ENCODE data around the gene TPD52L2. TPM values are rescaled to one million over a fixed set of nuclear protein-coding genes. Genes with fewer than 3 reads are reported as not detected.

Gene TPD52L2
- 76.8 TPM for polyA plus RNA-seq (ENCODE audit: insufficient read length)

DNA sequence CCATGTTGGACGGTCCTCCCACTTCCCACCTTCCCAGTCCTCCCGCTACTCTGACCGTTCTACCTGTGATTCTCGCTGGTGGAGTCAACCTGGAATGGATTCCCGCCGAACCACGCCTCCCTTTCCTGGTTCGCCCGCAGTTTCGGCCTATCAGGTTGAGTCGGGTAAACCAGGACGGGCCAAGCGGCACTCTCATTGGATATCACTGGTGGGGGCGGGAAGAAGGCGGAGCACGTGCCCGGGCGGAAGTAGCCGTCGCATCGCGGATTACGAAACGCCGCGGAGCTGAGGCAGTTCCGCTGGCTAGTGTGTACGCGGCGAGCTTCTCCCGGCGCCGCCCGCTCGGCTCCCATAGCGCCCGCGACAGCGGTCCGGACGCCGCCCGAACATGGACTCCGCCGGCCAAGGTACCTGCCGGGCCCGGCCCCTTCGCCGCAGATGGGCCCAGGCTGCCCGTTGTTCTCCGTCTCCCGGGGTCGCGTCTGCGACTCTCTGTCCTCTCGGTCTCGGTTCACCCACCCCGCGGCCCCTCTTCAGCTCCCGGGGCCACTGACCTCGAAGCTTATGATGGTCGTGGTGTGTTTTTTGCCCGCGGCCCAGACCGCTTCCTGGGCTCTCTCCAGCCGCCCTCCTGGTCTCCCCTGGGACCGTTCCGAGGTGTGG lies at the start of gene TPD52L2:
TSS of gene TPD52L2 (plus strand) at position 293 of the 663 bp plus-strand sequence. CDS start at position 389, 96 bp downstream.
- DNase-seq (ENCODE audit: low read depth), result peak; percentile 94

DNA sequence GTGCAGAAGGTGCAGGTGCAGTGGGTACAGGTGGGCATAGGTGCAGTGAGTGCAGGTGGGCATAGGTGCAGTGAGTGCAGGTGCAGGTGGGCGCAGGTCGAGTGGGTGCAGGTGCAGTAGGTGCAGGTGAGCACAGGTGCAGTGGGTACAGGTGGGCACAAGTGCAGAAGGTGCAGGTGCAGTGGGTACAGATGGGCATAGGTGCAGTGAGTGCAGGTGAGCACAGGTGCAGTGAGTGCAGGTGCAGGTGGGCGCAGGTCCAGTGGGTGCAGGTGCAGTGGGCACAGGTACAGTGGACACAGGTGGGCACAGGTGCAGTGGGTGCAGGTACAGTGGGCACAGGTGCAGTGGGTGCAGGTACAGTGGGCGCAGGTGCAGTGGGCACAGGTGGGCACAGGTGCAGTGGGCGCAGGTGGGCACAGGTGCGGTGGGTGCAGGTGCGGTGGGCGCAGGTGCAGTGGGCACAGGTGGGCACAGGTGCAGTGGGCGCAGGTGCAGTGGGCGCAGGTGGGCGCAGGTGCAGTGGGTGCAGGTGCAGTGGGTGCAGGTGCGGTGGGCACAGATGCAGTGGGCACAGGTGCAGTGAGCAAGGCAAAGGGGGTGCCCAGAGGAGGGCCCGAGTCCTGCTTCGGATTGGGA lies 49.3 kb upstream of the TPD52L2 start:
- no peak for DNase-seq (ENCODE audit: low read depth)

DNA sequence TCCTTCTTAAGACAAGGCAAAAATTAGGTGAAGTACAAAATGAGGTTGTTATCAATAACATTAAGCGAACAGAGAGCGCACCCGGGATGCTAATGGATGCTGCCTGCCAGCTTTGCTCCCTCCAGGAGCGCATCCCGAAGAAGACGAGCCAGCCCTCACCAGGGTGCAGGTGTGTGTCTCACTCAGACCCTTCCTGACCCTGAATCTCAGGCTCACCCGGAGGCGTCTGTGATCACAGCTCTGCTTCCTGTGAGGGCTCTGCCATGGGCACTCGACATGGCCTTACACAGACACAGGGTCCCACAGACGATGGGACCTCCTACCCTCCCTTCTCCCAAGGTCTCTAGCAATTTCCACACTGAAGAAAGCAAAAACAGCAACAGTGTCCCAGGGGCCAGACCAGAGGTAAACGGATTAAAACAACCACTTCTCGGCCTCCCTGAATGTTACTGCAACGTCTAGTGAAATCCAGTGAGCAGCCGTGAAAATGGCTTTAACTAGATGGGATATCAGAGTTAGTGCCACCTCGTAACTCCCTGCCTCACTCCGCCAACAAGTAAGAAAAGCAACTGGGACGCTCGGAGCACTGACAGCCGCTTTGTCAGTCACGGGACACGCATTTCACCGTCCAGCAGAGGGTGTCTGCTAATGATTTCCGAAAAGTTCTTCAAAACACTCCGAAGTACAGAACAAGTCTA lies 45.7 kb upstream of the TPD52L2 start:
- DNase-seq (ENCODE audit: low read depth), result no peak

DNA sequence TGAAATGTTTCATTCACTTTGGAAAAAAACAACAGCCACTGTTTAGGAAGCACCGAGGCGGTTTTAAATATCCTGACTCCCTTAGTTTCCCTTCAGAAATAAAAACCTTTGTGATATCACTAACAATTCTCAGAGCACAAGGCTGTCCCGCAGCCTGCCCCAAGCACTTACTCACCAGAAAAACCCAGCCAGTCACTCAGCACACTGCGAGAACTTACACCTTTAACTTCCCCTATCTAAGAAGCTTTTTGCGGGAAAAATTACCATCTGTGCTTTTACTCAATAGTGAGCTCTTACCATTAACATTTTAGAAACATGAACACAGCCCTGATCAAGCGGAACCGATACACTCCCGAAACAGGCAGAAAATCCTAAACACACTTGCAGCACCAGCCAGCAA lies 43.3 kb upstream of the TPD52L2 start:
- no peak for DNase-seq (ENCODE audit: low read depth)

DNA sequence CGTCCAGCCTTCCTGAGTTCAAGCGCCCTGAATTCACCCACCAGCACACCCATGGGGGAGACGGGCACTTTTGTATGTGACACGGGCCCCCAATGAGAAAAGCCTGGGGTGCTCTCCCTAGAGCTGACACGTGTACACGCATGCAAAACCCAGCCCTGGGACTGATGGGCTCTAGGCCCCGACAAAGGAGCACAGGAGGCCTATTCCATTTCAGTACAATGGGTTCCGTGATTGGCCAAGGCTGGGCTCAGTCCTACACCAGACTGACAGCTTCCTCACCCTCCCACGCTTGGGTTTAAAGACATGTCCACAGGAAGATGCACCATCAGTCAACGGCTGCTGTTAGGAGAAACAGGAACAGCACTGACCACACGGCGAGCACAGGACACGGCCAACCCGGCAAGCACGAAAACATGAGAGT lies 42.8 kb upstream of the TPD52L2 start:
- DNase-seq (ENCODE audit: low read depth), result no peak

DNA sequence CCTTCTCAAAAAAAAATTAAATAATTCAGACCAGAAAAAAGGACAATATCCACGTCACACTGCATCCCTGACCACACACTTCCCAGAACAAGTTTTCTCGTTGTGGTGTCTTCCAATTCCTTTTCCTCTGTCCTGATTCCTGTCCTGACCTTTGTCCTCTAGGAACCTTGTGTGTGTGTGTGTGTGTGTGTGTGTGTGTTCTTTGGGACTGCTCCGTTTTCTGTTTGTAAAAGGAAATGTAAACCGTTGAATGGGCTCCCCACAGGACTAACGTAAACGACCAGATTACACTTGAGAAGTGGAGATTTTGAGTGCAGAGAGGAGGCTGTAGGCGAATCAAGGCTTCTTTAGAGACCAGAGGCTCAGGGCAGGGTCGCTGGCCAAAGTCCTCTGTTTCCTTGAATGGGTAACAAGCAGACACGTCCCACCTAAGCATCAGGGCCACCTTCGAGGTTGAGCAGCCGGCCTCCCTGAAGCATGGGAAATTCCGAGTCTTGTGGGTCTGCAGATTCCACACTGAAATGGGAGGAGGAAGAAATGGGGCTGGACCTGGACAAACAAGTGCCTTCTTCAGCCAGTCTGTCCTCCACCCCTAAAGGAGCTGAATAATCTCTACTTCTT lies 41.3 kb upstream of the TPD52L2 start:
- no peak for DNase-seq (ENCODE audit: low read depth)

DNA sequence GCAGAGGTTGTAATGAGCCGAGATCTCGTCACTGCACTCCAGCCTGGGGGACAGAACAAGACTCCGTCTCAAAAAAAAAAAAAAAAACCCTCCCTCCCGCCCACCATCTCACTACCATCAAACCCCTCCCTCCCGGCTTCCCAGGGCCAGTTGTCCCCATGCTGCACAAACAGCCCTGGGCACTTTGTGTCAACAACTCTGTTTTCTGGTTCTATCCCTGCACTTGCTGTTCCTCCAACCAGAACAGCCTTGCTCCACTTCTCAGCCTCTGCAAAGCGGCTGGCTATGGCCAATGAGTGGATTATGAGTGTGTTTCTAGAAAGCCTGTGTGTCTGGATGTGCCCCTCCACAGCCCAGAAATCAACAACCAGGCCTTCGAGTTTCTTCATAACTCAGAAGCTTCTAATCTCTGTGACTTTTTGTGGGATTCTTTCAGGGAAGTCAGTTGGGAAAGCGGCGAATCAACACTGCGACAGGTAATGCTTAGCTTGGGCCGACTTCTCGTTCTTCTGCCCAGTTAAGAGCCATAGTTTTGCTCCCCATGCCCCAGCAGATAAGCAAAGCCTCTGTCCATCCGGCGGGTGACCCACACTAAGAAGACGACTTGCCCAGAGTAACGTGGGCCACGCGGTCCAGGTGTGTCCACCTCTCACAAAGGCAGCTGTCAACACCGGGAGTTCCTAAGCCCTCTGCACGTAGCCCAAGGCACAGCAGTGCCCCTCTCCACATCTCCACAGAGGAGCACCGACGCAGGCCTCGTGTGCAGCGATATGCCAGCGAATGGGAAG lies 39.5 kb upstream of the TPD52L2 start:
- no peak for DNase-seq (ENCODE audit: low read depth)

DNA sequence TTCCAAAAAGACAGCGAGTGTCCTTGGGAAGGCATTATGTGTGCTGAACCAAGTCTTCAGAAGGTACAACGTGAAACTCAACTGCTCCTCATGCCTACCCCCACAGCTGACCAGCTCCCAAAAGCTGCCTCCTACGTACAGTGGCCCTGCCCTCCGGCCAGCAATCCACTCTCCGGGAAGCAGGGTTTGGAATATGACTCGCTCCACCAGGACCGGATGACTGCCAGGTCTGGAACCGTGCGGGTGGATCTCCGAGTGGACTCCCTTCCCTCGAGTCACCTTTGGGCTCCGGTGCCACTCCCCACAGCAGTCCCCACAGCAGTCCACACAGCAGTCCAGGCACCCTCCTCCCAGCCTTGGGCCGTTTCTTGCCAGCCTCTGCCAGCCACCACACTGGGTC lies 38.3 kb upstream of the TPD52L2 start:
- no peak for DNase-seq (ENCODE audit: low read depth)

DNA sequence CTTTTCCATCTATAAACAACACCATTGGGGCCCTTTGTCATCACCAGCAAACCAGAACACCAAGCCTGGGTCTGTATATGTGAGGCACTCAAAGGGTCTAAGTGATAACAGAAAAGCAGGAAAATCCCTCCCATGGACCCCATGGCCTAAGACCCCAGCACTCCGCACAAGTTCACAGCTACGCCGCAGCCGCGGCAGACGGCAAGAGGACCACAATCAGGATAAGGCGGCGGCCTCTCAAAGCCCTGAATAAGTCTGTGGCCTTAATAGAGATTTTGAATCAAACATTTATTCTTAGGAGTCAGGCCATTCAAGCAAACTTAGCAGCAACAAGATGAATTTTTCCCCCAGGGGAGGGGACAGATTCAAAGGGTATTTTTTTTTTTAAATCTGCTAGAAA lies 36.9 kb upstream of the TPD52L2 start:
- DNase-seq (ENCODE audit: low read depth), result no peak

DNA sequence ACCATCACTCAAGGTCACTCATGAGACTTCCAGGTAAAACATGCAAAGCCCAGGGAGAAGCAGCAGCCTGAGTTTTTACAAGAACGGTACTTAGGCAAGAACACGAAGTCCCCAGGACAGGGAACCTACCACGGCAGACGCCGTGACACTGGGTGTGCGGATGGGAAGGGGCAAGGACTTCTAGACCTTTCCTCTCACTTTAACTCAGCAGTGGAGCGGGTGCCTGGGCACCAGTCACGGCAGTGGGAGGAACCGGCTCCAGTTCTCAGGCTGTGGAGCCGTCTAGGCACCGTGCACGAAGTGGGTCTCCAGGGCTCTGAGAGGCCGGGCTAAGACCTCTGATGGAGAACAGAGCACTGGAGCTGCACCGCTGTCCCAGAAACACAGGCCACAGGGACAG lies 36.5 kb upstream of the TPD52L2 start:
- no peak for DNase-seq (ENCODE audit: low read depth)

DNA sequence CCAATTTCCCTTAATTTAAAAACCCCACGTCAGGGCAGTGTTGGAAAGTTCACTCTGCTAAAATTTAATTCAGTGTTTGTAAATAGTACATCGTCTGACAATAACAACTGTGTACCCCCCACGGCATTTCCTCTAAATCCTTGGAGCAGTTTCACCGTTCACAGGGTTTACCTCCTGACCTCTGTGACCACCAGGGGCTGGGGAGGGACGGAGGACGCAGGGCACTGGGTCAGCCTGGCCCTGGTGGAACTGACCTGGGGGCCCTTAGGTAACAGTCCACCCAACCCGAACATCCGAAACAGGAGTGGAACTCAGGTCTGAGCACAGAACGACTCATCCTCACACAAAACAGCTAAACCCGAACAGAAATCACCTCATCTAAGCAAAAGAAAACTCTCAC lies 36.1 kb upstream of the TPD52L2 start:
- DNase-seq (ENCODE audit: low read depth), result no peak

DNA sequence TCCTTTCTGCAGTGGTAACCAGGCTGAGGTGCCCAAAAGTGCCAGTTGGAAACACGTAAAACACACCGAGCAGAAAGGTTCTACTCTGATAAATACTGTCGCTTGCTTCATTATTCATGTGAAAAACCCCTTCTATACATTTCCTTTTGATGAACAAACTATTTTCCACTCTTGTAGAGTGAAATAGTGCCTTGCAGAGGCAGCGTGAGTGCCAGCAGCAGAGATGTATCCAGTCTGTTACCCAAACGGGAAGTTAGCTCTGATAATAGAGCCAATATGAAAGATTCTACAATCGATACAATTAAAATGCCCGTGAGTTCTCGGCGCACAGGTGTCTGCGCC lies 35.5 kb upstream of the TPD52L2 start:
- no peak for DNase-seq (ENCODE audit: low read depth)

DNA sequence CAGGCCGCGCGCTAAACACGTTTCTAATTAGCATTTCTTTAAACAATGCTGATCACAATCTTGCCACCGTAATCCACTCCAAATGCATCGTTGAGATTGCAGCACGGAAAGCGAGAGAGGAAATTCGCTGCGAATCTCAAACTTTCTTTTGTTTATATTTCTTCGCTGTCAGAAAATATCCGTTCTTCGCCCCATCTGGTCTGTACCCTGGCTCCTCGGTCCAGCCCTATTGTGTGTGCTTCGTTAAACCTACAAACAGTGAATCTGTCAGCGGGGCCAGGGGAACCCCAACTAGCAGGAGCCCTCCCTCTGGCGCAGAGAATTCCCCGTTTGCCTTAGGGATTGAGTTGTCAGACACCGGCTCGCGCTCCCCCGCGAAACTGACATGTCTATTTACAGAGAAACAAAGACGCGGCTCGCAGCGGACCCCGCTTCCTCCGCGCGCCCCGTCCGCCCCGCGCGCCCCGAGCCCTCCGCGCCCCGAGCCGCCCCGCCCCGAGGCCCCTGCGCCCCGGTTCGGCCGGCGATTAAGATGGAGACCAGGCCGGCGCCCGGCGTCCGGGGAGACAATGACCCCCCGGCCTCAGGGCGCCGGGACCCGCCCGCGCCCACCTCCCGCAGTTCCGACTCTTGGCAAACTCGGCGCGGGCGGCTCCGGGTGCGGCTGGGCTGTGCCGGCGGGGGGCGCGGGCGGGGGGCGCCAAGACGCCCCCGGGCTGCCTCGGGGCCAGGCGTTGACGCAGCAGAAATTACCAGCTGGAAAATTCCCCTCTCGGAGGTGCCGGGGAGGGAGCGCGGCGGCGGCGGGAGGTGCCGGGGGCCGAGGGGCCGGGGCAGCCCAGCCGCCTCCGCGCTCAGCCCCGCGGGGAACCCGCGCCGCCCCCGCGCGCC lies 34.9 kb upstream of the TPD52L2 start:
- no peak for DNase-seq (ENCODE audit: low read depth)

DNA sequence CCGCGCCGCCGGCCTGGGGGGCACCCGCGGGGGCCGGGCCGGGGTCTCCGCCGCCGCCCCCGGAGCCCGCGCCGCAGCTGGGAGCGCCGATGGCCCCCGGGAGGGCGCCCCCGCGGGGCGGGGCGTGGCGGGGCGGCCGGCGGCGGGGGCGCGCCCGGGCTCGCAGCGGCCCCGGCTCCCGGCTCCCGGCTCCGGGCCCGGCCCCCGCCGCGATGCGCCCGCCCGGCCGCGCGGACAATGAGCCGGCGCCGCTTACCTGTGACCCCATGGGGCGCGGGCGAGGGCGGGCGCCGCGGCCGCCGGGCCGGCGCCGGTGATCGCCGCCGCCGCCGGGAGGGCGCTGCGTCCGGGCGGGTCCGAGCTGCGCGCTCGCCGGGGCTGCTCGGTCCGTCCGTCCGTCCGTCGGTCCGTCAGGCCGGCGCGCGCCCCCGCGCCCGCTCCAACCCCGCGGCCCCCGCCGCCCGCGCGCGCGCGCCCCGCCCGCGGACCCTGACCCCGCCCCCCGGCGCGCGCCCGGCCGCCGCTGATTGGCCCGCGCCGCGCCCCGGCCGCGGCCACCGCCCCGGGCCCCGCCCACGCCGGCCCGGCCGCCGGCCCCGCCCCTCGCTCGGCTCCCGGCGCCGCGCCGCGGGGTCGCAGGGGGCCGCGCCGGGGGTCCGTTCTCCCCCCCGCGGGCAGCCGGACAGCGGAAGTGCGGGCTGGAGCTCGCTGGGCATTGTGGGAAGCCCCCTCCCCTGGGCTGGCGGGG lies 34.1 kb upstream of the TPD52L2 start, which contains the start of gene ZBTB46:
TSS of gene ZBTB46 (minus strand) at position 424 of the 748 bp plus-strand sequence. CDS start 40,507 bp downstream, outside the sequence.
- no peak for DNase-seq (ENCODE audit: low read depth)

DNA sequence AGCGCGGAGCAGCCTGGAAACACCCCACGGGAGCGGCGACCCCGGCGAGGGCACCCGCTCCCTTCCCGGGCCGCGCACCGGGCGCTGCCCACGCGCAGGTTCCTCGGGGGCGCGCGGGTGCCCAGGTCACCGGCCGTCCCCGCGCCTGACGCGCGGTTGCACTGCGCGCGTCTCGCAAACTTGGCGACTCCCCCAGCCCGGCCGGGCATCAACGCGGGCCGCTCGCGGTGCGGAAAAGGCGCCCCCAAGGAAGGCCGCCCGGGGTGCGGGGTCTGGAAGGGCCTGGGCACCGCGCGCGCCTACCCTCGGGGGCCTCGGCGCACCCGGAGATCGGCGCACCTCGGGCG lies 33.5 kb upstream of the TPD52L2 start:
- DNase-seq (ENCODE audit: low read depth), result no peak

DNA sequence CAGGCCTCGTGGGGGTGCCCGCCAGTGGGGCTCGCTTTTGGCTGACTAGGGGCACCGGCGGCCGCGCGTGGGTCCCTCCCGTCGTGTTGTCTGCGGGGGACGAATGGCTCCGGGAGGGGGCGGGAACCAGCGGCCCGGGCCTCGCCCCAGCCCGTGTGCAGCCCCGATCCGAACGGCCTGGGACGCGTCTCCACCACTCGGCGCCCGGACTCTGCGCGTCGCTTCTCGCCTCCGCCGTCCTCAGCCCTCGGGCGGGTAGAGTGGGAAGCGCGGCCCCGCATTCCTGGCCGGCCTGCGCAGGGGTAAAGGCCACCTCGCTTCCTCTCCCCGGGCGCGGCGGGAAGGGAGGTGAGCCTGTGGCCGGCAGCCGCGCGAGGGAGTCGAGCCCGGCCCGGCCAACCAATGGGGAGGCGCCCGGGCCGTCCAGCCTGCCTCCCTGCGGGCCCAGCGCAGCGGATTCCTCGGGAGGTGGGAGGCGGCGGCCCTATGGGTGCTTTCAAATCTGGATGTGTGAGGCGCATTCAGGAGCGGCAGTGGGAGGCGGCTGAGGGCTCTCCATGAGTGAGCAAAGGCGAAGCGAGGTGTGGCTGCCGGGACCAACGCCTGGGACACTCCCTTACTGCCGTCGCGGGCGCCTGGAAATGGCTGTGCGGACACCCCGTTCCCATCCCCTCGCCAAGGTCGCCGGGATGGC lies 32.9 kb upstream of the TPD52L2 start:
- no peak for DNase-seq (ENCODE audit: low read depth)

DNA sequence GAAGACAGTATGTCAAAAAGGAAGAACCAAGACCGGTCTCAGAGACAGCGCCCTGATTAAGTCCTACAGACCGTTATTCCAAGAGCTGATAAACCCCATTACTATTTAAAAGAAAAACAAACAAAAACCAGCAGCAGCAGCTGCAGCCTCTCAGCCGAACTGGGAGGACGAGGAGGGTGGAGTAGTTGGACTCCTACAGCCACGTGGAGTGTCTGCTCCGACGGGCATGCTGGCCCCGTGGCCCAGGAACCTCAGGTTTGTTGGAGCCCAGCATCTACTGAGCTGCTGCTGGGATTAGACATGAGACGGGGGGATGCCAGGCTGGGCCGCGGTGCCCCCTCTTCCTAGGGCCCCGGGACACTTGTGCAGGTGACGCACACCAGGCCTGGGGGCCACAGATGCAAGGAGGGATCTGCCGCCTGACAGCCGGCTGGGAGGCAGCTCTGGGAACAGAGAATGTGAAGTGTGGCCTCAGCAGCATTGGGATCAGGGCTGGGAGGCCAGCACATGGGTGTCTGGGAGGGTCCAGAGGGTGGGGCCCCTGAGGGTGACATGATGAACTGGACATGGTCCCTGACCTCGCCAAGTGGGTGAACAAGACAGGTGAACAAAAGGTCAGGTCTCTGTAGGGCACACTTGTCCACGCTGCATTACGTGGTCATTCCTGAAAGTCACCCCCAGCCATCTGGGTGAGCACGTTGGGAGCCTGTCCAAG lies 31.1 kb upstream of the TPD52L2 start:
- DNase-seq (ENCODE audit: low read depth), result no peak

DNA sequence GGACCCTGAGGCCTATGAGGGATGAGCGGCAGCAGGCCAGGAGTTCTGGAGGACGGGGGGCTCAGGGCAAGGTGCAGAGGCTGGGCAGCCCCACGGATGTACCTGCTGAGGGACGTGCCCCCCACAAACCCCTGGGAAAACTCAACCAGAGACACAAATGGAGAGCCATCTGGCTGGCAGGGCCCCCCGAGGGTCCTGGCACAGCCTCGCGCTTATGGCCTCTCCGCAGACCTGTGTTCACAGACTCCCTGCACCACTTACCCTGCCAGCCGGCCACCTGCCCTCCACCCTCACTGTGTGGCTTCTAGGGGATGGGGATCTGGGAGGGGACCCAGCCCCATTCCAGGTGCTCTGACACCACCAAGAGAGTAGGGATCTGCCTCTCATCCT lies 30.6 kb upstream of the TPD52L2 start:
- no peak for DNase-seq (ENCODE audit: low read depth)

Data from forelimb muscle (tissue), 1 donor.